GM04503 (cell line): ENCODE results near the gene EHBP1L1.
A peak's percentile ranks its signal among the peaks of the same experiment; 100 is the strongest.
"Not testable (repeated sequence)": the region's sequence is repeated elsewhere in the genome, so short reads cannot be mapped to it uniquely, and the experiment has no call there.

Source experiments
- DNase-seq: peaks from one replicate; pipeline ENCODE4 v3.0.0-alpha.2; 2012; ENCODE audit warnings: low read depth

Gene EHBP1L1

GRCh38 chr11:65560555-65561418 lies 15.1 kb upstream of the EHBP1L1 start:
- DNase-seq: no peak

- no peak for DNase-seq
These were observed 13.8 kb upstream of the EHBP1L1 start for GRCh38 chr11:65562020-65562419.

GRCh38 chr11:65562788-65563187 lies 13.1 kb upstream of the EHBP1L1 start:
- DNase-seq: no peak

- no peak for DNase-seq
These were observed 12.3 kb upstream of the EHBP1L1 start for GRCh38 chr11:65563601-65564000.

GRCh38 chr11:65564879-65565559 lies 10.8 kb upstream of the EHBP1L1 start:
- not testable (repeated sequence) for DNase-seq

GRCh38 chr11:65565624-65566453 lies 10.0 kb upstream of the EHBP1L1 start:
- no peak for DNase-seq

- no peak for DNase-seq
These were observed 6.5 kb upstream of the EHBP1L1 start for GRCh38 chr11:65569164-65569972.

GRCh38 chr11:65569973-65570918 lies 5.6 kb upstream of the EHBP1L1 start, which contains the start of gene ZNRD2:
Gene ZNRD2 (plus strand): TSS chr11:65570477. CDS start chr11:65570492, 15 bp downstream.
- DNase-seq: peak; percentile 92

GRCh38 chr11:65571420-65571819 lies 4.4 kb upstream of the EHBP1L1 start:
- DNase-seq: no peak

GRCh38 chr11:65571940-65572339 lies 3.9 kb upstream of the EHBP1L1 start:
- DNase-seq: no peak

GRCh38 chr11:65572356-65573051 lies 3.3 kb upstream of the EHBP1L1 start, which contains the start of gene FAM89B:
Gene FAM89B (plus strand): TSS chr11:65572538. CDS start chr11:65572670, 132 bp downstream.
- no peak for DNase-seq

GRCh38 chr11:65573391-65574079 lies 2.3 kb upstream of the EHBP1L1 start:
- no peak for DNase-seq

GRCh38 chr11:65574109-65574810 lies 1.6 kb upstream of the EHBP1L1 start:
- DNase-seq: peak; percentile 58

GRCh38 chr11:65574811-65575567 lies 864 bp upstream of the EHBP1L1 start:
- DNase-seq: no peak

GRCh38 chr11:65576232-65576866 lies 496 bp downstream of the EHBP1L1 start:
- DNase-seq: no peak

- no peak for DNase-seq
These were observed 1.3 kb downstream of the EHBP1L1 start for GRCh38 chr11:65576867-65577755.
